AML-193 (cell line): ENCODE results near the gene ZNF195.
"Not testable (repeated sequence)": the region's sequence is repeated elsewhere in the genome, so short reads cannot be mapped to it uniquely, and the experiment has no call there.

Experiments used
- DNase-seq, 2 experiments: peaks; one replicate each; lab custom pipeline; 2025; lab: John Stamatoyannopoulos, UW

ZNF195 gene

GRCh38 chr11:3347127-3347526 is 31.8 kb downstream of the ZNF195 start:
- no peak for DNase-seq

GRCh38 chr11:3346587-3346986 is 32.4 kb downstream of the ZNF195 start:
- no peak for DNase-seq

GRCh38 chr11:3345736-3346135 is 33.2 kb downstream of the ZNF195 start:
- DNase-seq = no peak

- no peak for DNase-seq
Observed at GRCh38 chr11:3344327-3345174, 34.4 kb downstream of the ZNF195 start.

- DNase-seq = no peak
Observed at GRCh38 chr11:3342709-3343108, 36.2 kb downstream of the ZNF195 start.

GRCh38 chr11:3341298-3341697 is 37.6 kb downstream of the ZNF195 start:
- DNase-seq = peak; percentile 24 to 33

GRCh38 chr11:3340025-3340424 is 38.9 kb downstream of the ZNF195 start:
- DNase-seq = no peak

- DNase-seq = no peak
Observed at GRCh38 chr11:3339340-3339624, 39.7 kb downstream of the ZNF195 start.

GRCh38 chr11:3338569-3339339 is 40.2 kb downstream of the ZNF195 start:
- no peak for DNase-seq

- DNase-seq = not testable (repeated sequence)
Observed at GRCh38 chr11:3336420-3336819, 42.5 kb downstream of the ZNF195 start.

- DNase-seq = not testable (repeated sequence)
Observed at GRCh38 chr11:3333157-3333556, 45.8 kb downstream of the ZNF195 start.

GRCh38 chr11:3331078-3331477 is 47.9 kb downstream of the ZNF195 start:
- not testable (repeated sequence) for DNase-seq

- not testable (repeated sequence) for DNase-seq
Observed at GRCh38 chr11:3330064-3330463, 48.9 kb downstream of the ZNF195 start.

GRCh38 chr11:3328503-3328902 is 50.4 kb downstream of the ZNF195 start:
- DNase-seq = not testable (repeated sequence)

- not testable (repeated sequence) for DNase-seq
Observed at GRCh38 chr11:3326450-3326849, 52.5 kb downstream of the ZNF195 start.

- not testable (repeated sequence) for DNase-seq
Observed at GRCh38 chr11:3324724-3325123, 54.2 kb downstream of the ZNF195 start.
